Measurements from ENCODE around the gene PGGHG. TPM values are rescaled to one million over a fixed set of nuclear protein-coding genes. Genes with fewer than 3 reads are reported as not detected.

PGGHG gene
- total and polyA plus RNA-seq, 2 donors from 2014 or later: 16.1 to 64.1 TPM

- Histone ChIP-seq H3K9me3 (ENCODE audit: control insufficient read depth in 2 of 3, insufficient read depth in 1 of 3, low read length in 3 of 3) (no peaks in the 10 kb centered on the region), H3K27ac (ENCODE audit: low read depth in 2 of 2, low read length in 2 of 2) (no peak overlapping the region), H3K36me3 (ENCODE audit: control insufficient read depth in 2 of 3, insufficient read depth in 3 of 3, low read length in 3 of 3) (no peaks in the 10 kb centered on the region), H3K27me3 (ENCODE audit: control insufficient read depth, insufficient read depth, low read length) (no peaks in the 10 kb centered on the region), H3K4me1 (ENCODE audit: control insufficient read depth in 2 of 3, insufficient read depth in 2 of 3, low read depth in 1 of 3, low read length in 3 of 3) (peaks cover 3 to 5% (median 4%) of the 10 kb centered on the region in 3 donors), H3K9ac (ENCODE audit: low read length in 3 of 3) (no peak overlapping the region), H3K4me3 (ENCODE audit: low read length in 3 of 3) (no peak overlapping the region)
- FAIRE-seq (peak; percentile 17), DNase-seq (no peak)
- TF ChIP-seq CTCF (IDR thresholded peaks at IDR 0.05; ENCODE audit: borderline replicate concordance, extremely low read depth, insufficient read depth): no peak
- intact Hi-C loops (cut with DNase I): no loop called here
These were observed 51.0 kb downstream of the PGGHG start for GRCh38 chr11:339963-340362.

DNA sequence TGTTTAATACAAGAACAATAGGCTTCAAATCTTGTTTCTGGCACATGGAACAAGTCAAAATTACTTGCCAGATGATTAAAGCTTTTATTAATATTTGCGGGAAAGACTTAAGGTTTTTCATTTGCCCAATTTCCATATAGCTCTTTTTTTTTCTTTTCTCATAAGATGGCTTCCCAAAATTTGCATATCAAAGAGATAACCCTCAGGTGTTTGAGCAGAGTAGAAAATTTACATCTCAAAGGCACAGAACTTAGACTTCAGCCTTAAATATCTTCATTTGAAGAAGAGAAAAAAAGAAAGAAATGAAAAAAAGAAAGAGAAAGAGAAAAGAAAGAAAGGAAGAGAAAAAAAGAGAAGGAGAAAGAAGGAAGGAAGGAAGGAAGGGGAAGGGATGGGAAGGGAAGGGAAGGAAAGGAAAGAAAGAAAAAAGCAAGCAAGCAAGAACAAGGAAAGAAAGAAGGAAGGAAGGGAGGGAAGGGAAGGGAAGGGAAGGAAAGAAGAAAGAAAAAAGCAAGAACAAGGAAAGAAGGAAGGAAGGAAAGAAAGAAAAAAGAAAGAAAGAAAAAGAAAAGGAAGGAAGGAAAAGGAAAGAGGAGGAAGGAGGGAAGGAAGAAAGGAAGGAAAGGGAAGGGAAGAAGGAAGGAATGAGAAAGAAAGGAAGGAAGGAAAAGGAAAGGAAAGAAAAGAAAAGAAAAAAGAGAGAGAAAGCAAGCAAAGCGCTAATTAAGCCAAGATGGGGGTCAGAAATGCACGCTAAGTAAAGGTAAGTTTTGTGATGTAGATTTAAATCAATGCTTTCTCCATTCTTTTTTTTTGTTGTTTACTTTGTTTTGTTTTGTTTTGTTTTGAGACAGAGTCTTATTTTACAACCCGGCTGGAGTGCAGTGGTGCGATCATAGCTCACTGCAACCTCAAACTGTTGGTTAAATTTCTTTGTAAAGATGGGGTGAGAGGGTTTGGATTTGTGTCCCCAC lies 51.9 kb downstream of the PGGHG start:
- intact Hi-C loops (cut with DNase I): no loop called here
- no peak for DNase-seq
- H3K9ac ChIP-seq (ENCODE audit: low read length in 3 of 3): no peak overlapping the region
- peaks cover 3 to 5% (median 4%) of the 10 kb centered on the region in 3 donors for H3K4me1 ChIP-seq (ENCODE audit: control insufficient read depth in 2 of 3, insufficient read depth in 2 of 3, low read depth in 1 of 3, low read length in 3 of 3)
- TF ChIP-seq CTCF (IDR thresholded peaks at IDR 0.05; ENCODE audit: borderline replicate concordance, extremely low read depth, insufficient read depth): no peak
- H3K9me3 ChIP-seq (ENCODE audit: control insufficient read depth in 2 of 3, insufficient read depth in 1 of 3, low read length in 3 of 3): no peaks in the 10 kb centered on the region
- FAIRE-seq: no peak
- H3K36me3 ChIP-seq (ENCODE audit: control insufficient read depth in 2 of 3, insufficient read depth in 3 of 3, low read length in 3 of 3): no peaks in the 10 kb centered on the region
- H3K27me3 ChIP-seq (ENCODE audit: control insufficient read depth, insufficient read depth, low read length): no peaks in the 10 kb centered on the region
- no peak overlapping the region for H3K4me3 ChIP-seq (ENCODE audit: low read length in 3 of 3)
- no peak overlapping the region for H3K27ac ChIP-seq (ENCODE audit: low read depth in 2 of 2, low read length in 2 of 2)

DNA sequence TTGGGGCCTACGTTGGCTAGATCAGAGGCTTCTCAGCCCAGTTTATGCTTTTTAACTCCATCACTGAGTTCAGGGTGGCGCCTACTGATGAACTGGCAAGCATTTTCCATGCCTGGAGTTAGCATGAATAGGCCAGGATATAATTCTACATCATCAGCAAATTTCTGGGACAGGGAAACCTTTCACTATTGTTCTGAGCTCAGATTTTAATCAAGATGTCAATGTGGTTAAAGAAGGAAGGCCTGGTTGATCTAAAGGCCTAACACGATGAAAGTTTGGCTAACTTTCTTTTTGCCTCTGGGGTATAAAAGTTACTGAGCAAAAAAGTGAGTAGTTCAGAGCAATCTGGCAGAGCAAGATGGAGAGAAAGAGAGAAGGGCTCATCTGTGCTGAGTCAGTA lies 53.4 kb downstream of the PGGHG start:
- TF ChIP-seq CTCF (IDR thresholded peaks at IDR 0.05; ENCODE audit: borderline replicate concordance, extremely low read depth, insufficient read depth): no peak
- FAIRE-seq: no peak
- Histone ChIP-seq H3K4me3 (ENCODE audit: low read length in 3 of 3) (no peak overlapping the region), H3K27ac (ENCODE audit: low read depth in 2 of 2, low read length in 2 of 2) (peak overlapping the region in 1 of 2 donors; percentile 47), H3K9me3 (ENCODE audit: control insufficient read depth in 2 of 3, insufficient read depth in 1 of 3, low read length in 3 of 3) (no peaks in the 10 kb centered on the region), H3K9ac (ENCODE audit: low read length in 3 of 3) (no peak overlapping the region), H3K36me3 (ENCODE audit: control insufficient read depth in 2 of 3, insufficient read depth in 3 of 3, low read length in 3 of 3) (no peaks in the 10 kb centered on the region), H3K27me3 (ENCODE audit: control insufficient read depth, insufficient read depth, low read length) (no peaks in the 10 kb centered on the region), H3K4me1 (ENCODE audit: control insufficient read depth in 2 of 3, insufficient read depth in 2 of 3, low read depth in 1 of 3, low read length in 3 of 3) (no peaks in the 10 kb centered on the region)
- intact Hi-C loops (cut with DNase I): no loop called here
- no peak for DNase-seq
